Activated CD4-positive, alpha-beta memory T cell treated with anti-CD3 and anti-CD28 coated beads, Interleukin-2, amount 10 ng/mL, durations not matched to agents 7 days and 5 days (primary cell): ENCODE measurements around the gene VPS16. TPM values are rescaled to one million over a fixed set of nuclear protein-coding genes. Genes with fewer than 3 reads are reported as not detected.
"Not testable (repeated sequence)": the region's sequence is repeated elsewhere in the genome, so short reads cannot be mapped to it uniquely, and the experiment has no call there.

Source experiments
- CTCF ChIA-PET: fragments of 350-600 bp; sonication (Branson Sonifier 250); formaldehyde crosslinking; loops from one replicate; lab custom pipeline; 2021; ENCODE audit warnings: antibody characterized with exemption, inconsistent platforms; lab: Charles Lee
- POLR2A ChIA-PET: fragments of 350-600 bp; sonication (Branson Sonifier 250); formaldehyde crosslinking; loops from one replicate; lab custom pipeline; 2021; ENCODE audit warnings: antibody characterized with exemption; lab: Charles Lee
- DNase-seq: peaks from one replicate; pipeline ENCODE4 v3.0.0-alpha.2; 2020
- H3K27ac Mint-ChIP-seq: one replicate; pipeline ENCODE4 v1.8.0; 2021; ENCODE audit warnings: mild to moderate bottlenecking, mixed read lengths
- H3K27me3 Mint-ChIP-seq: one replicate; pipeline ENCODE4 v1.8.0; 2021; ENCODE audit warnings: mixed read lengths
- H3K36me3 Mint-ChIP-seq: one replicate; pipeline ENCODE4 v1.8.0; 2021; ENCODE audit warnings: low read depth, mixed read lengths
- H3K4me1 Mint-ChIP-seq: one replicate; pipeline ENCODE4 v1.8.0; 2021; ENCODE audit warnings: mixed read lengths
- H3K4me3 Mint-ChIP-seq: one replicate; pipeline ENCODE4 v1.8.0; 2021; ENCODE audit warnings: mild to moderate bottlenecking, mixed read lengths
- H3K9me3 Mint-ChIP-seq: one replicate; pipeline ENCODE4 v1.8.0; 2021; ENCODE audit warnings: mixed read lengths
- total RNA-seq, 2 experiments: library from RNA; stranded (reverse); gene quantifications; one replicate each; pipeline ENCODE4 v1.2.3, GENCODE V29; 2021

VPS16 gene
- total RNA-seq, 2 experiments from 2014 or later, result 49.7 to 53.0 TPM

DNA sequence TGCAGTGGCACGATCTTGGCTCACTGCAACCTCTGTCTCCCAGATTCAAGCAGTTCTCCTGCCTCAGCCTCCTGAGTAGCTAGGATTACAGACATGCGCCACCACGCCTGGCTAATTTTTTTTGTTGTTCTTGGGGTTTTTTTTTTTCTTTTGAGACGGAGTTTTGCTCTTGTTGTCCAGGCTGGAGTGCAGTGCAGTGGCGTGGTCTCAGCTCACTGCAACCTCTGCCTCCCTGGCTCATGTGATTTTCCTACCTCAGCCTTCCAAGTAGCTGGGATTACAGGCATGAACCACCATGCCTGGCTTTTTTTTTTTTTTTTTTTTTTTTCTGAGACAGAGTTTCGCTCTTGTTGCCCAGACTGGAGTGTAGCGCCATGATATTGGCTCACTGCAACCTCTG lies 9.3 kb upstream of the VPS16 start:
- H3K9me3 Mint-ChIP-seq, DNase-seq, H3K27ac Mint-ChIP-seq, H3K36me3 Mint-ChIP-seq, H3K4me3 Mint-ChIP-seq, CTCF ChIA-PET, POLR2A ChIA-PET: not testable (repeated sequence)
- Mint-ChIP-seq H3K27me3 (peaks cover 28% of the 10 kb centered on the region), H3K4me1 (peaks cover 13% of the 10 kb centered on the region)

GRCh38 chr20:2833761-2834160 lies 6.8 kb upstream of the VPS16 start:
- POLR2A ChIA-PET, result no interaction called here
- CTCF ChIA-PET, result no interaction called here
- Mint-ChIP-seq H3K9me3 (no peaks in the 10 kb centered on the region), H3K4me3 (no peak overlapping the region), H3K36me3 (no peaks in the 10 kb centered on the region), H3K27me3 (peaks cover 5% of the 10 kb centered on the region), H3K4me1 (peaks cover 4% of the 10 kb centered on the region), H3K27ac (no peak overlapping the region)
- no peak for DNase-seq

GRCh38 chr20:2834401-2835110 lies 6.0 kb upstream of the VPS16 start:
- no peak overlapping the region for H3K27ac Mint-ChIP-seq
- no peak for DNase-seq
- H3K4me1 Mint-ChIP-seq, result peaks cover 9% of the 10 kb centered on the region
- CTCF ChIA-PET, result no interaction called here
- peaks cover 3% of the 10 kb centered on the region for H3K36me3 Mint-ChIP-seq
- no peak overlapping the region for H3K4me3 Mint-ChIP-seq
- POLR2A ChIA-PET, result no interaction called here
- H3K9me3 Mint-ChIP-seq, result no peaks in the 10 kb centered on the region
- no peaks in the 10 kb centered on the region for H3K27me3 Mint-ChIP-seq

DNA sequence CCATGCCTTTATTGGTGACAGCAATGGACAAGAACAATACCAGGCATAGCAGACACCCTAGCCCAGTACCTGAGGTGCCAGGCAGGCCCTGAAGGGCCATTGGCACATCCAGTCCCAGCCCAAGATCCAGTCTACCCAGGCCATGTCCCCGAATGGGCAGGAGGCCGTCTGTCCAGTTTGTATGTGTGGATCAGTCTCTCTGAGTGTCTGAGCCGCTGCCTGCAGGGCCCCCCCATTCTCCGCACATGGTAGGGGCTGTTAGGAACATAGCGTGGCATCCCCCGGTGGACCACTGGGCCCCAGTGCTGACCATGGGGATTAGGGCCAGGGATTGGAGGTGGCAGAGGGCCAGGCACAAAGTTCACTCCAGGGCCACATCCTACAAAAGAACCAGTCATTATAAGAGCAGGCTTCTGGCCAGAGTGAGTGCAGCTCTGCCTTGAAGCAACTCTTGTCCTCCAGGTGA lies 5.2 kb upstream of the VPS16 start:
- Mint-ChIP-seq H3K4me1 (peaks cover 10% of the 10 kb centered on the region), H3K27me3 (no peaks in the 10 kb centered on the region), H3K4me3 (no peak overlapping the region), H3K27ac (no peak overlapping the region), H3K36me3 (peaks cover 3% of the 10 kb centered on the region), H3K9me3 (no peaks in the 10 kb centered on the region)
- CTCF ChIA-PET, result no interaction called here
- DNase-seq, result no peak
- POLR2A ChIA-PET, result no interaction called here

DNA sequence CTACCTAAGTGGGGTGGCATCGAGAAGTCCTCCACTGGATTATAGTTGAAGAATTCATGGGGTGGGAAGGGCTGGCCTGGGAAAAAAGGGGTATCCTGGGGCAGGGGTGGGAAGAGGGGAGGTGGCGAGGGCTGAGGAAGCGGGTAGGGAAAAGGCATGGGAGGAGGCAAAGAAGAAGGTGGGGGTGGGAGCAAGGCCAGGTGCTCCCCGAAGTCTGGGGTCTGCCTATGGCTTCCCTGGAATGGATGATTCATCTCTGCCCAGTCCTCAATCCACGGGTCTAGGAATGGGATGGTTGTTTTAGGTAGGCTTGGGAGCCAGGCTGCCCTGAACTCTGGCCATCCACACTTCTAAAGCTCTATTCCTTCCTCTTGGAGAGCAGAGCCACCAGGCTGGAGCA lies 4.5 kb upstream of the VPS16 start:
- no peak for DNase-seq
- Mint-ChIP-seq H3K36me3 (peaks cover 3% of the 10 kb centered on the region), H3K27ac (no peak overlapping the region), H3K4me3 (no peak overlapping the region), H3K4me1 (peaks cover 10% of the 10 kb centered on the region), H3K27me3 (no peaks in the 10 kb centered on the region), H3K9me3 (no peaks in the 10 kb centered on the region)
- CTCF ChIA-PET, result no interaction called here
- POLR2A ChIA-PET, result no interaction called here

GRCh38 chr20:2837221-2837960 lies 3.2 kb upstream of the VPS16 start:
- no peaks in the 10 kb centered on the region for H3K27me3 Mint-ChIP-seq
- ChIA-PET CTCF (no interaction called here), POLR2A (no interaction called here)

DNA sequence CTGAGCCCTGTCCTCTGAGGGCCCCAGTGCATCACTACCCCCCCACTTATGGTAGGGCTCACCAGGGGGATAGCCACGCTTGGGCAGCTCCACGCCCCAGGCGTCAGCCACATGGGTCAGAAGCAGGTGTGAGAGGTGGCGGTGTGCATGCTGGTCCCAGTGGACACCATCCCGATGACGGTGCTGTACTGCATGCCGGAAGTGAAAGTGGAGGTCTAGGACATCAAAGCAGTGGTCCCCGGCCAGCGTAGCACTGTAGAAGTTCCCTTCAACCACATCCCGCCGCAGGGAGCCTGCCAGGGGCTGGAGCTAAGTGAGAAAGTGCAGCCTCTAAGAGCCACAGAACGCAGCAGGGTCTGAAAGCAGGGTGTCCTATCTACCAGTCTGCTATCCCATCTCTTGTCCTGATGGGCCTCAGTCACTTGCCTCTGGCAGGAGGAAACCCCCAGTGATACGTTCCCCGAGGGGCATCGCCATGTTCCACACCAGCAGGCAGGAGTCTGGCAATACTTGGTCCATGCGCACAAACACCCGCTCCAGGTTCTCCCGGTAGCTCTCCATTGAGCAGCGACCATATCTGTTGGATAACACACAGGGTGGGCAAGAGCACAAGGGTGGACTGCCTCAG lies 2.3 kb upstream of the VPS16 start:
- H3K4me3 Mint-ChIP-seq, result no peak overlapping the region

More at GRCh38 chr20:2837221-2837960, 3.2 kb upstream of the VPS16 start:
- Mint-ChIP-seq H3K27ac (no peak overlapping the region), H3K4me3 (no peak overlapping the region), H3K4me1 (peaks cover 13% of the 10 kb centered on the region), H3K9me3 (no peaks in the 10 kb centered on the region), H3K36me3 (peaks cover 3% of the 10 kb centered on the region)
- no peak for DNase-seq

GRCh38 chr20:2838847-2839671 lies 1.5 kb upstream of the VPS16 start:
- Mint-ChIP-seq H3K4me1 (peaks cover 14% of the 10 kb centered on the region), H3K27me3 (no peaks in the 10 kb centered on the region), H3K4me3 (peak overlapping the region; percentile 74), H3K9me3 (no peaks in the 10 kb centered on the region), H3K36me3 (peaks cover 3% of the 10 kb centered on the region), H3K27ac (peak overlapping the region; percentile 80)
- DNase-seq, result no peak
- CTCF ChIA-PET, result interaction anchor here (1.5 kb wide), 1 partner anchor 37 kb away, joined by 3 read pairs; no protein-coding TSS in a partner anchor
- POLR2A ChIA-PET, result interaction anchor here (1.0 to 3.1 kb wide), 6 partner anchors 17 to 187 kb away, joined by 4 to 23 read pairs (median 10); partner anchors contain the start of genes IDH3B, NOP56 and PTPRA

More for the DNA sequence above, 2.3 kb upstream of the VPS16 start:
- Mint-ChIP-seq H3K9me3 (no peaks in the 10 kb centered on the region), H3K36me3 (peaks cover 3% of the 10 kb centered on the region), H3K27ac (no peak overlapping the region), H3K27me3 (no peaks in the 10 kb centered on the region), H3K4me1 (peaks cover 13% of the 10 kb centered on the region)
- ChIA-PET POLR2A (no interaction called here), CTCF (no interaction called here)
- no peak for DNase-seq

GRCh38 chr20:2839732-2840137 lies 810 bp upstream of the VPS16 start:
- Mint-ChIP-seq H3K4me3 (peak overlapping the region; percentile 74), H3K36me3 (peaks cover 3% of the 10 kb centered on the region), H3K27me3 (no peaks in the 10 kb centered on the region), H3K9me3 (no peaks in the 10 kb centered on the region), H3K4me1 (peaks cover 18% of the 10 kb centered on the region), H3K27ac (peak overlapping the region; percentile 80)
- CTCF ChIA-PET, result interaction anchor here (1.5 kb wide), 1 partner anchor 36 kb away, joined by 3 read pairs; no protein-coding TSS in a partner anchor
- DNase-seq, result no peak
- POLR2A ChIA-PET, result interaction anchor here (0.5 to 3.1 kb wide), 9 partner anchors 18 to 419 kb away, joined by 4 to 23 read pairs (median 7); partner anchors contain the start of genes FASTKD5, IDH3B, NOP56 and PTPRA

DNA sequence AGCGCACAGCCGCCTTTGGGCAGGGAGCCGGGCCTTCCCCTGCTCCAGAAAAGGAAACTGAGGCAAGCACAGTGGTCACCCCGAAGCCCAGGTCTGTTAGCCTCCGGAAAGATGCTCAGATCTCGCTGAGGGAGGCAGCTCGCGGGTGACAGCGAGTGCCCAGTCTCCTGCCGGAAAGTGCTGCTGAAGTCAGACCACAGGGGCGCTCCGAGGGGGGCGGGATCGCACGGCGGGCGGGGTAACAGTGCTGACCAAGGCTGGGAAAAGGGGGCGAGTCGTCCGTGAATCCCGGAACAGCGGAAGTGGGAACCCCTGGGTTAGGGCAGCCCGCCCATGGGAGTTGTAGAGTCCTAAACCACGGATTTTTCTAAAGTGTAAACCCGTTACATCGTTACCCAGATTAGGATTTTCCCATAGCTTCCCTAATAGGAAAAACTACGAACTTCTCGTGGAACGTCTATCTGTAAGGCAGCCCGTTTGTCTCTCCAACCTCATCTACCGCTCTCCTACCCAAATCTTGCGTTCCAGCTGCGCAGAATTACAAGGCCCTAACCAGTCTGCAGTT lies 504 bp downstream of the VPS16 start:
- Mint-ChIP-seq H3K27ac (peak overlapping the region; percentile 73), H3K36me3 (peaks cover 3% of the 10 kb centered on the region), H3K4me3 (peak overlapping the region; percentile 83), H3K27me3 (no peaks in the 10 kb centered on the region), H3K4me1 (peaks cover 26% of the 10 kb centered on the region), H3K9me3 (no peaks in the 10 kb centered on the region)
- CTCF ChIA-PET, result interaction anchor here (0.6 to 1.5 kb wide), 2 partner anchors 35 to 328 kb away, joined by 3 to 5 read pairs; no protein-coding TSS in a partner anchor
- POLR2A ChIA-PET, result interaction anchor here (0.9 to 3.1 kb wide), 9 partner anchors 8 to 318 kb away, joined by 3 to 23 read pairs (median 6); partner anchors contain the start of genes FASTKD5, NOP56, PTPRA and UBOX5
- DNase-seq, result peak; percentile 56

DNA sequence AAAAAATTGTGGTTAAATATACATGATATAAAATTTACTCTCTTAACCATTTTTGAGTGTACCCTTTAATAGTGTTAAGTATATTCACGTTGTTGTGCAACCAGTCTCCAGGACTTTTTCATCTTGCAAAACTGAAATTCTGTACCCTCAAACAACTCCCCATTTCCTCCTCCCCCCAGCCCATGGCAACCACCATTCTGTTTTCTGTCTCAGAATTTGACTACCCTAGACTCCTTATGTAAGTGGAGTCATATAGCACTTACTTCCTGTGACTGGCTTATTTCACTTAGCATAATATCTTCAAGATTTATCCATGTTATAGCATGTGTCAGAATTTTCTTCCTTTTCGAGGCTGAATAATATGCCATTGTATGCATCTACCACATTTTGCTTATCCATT lies 5.1 kb downstream of the VPS16 start:
- Mint-ChIP-seq H3K27me3 (no peaks in the 10 kb centered on the region), H3K9me3 (no peaks in the 10 kb centered on the region), H3K4me3 (no peak overlapping the region), H3K36me3 (peaks cover 10% of the 10 kb centered on the region), H3K27ac (no peak overlapping the region), H3K4me1 (peaks cover 23% of the 10 kb centered on the region)
- CTCF ChIA-PET, result no interaction called here
- DNase-seq, result no peak
- POLR2A ChIA-PET, result interaction anchor here (0.6 kb wide), 1 partner anchor 197 kb away, joined by 3 read pairs; no protein-coding TSS in a partner anchor

DNA sequence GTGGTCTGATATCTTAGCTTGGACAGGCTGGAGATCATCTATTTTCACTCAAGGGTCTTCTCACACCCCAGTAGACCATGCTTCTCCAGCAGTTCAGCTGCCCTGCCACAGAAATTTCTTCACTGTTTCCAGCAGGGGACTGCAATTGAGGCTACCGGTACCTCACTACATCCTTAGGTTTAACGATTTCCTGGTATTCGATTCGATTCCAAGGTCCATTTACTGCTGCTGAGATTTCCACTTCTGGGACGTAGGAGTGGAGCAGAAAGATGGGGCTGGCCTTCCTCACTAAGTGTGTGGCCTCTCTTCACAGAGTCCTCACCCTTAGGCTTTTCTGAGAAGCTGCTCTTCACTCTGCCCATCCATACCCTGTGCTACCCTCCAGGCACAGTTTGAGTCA lies 6.2 kb downstream of the VPS16 start:
- peaks cover 21% of the 10 kb centered on the region for H3K4me1 Mint-ChIP-seq
- H3K4me3 Mint-ChIP-seq, result no peak overlapping the region
- DNase-seq, result no peak
- POLR2A ChIA-PET, result no interaction called here
- CTCF ChIA-PET, result no interaction called here
- peaks cover 10% of the 10 kb centered on the region for H3K36me3 Mint-ChIP-seq
- H3K27ac Mint-ChIP-seq, result no peak overlapping the region
- no peaks in the 10 kb centered on the region for H3K27me3 Mint-ChIP-seq
- H3K9me3 Mint-ChIP-seq, result no peaks in the 10 kb centered on the region
